Measurements from ENCODE around the gene NYNRIN.

NYNRIN gene

DNA sequence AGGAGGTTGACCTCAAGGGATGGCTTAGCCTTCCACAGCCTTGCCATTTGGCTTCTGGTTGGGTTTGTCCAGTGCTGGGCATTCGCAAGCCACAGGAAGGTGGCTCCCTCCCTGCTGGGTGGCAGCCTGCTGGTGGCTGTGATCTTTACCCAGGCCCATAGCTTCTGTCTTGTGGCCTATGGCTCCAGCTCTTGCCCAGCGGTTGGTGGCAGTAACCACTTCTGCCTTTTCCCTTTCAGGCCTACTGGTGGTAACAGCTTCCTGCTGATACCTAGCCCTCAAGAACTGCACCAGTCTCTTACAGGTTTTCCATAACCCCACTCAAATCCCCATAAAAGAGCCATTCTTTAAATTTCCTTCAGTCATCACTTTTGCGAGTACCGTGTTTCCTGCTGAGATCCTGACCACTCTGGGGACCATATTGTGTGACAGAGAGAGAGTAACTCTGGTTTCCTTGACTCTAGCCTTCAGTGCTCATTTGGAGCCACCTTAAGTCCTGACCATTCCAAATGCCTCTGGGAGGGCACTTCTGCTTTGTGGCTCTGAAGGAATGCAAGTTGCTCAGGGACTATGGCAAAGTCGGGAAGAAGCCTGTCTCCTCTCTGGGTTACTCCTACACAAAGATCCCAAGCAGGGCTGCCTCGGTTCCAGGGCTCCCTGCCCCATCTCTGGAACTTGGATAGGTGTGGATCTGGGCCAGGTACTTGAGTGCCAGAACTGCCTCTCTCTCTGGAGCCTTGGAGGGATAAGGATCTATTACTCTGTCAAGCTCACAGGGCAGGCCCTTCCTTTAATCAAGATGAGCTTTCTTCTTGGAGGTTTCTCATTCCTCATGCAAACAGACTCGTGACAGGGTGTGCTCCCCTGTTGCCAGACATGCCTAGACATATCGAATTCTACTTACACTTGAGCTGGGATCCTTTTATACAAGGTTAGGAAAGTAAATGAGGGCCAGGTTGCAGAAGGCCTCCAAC, 2.9 kb upstream of the NYNRIN start:
- no peak for DNase-seq

DNA sequence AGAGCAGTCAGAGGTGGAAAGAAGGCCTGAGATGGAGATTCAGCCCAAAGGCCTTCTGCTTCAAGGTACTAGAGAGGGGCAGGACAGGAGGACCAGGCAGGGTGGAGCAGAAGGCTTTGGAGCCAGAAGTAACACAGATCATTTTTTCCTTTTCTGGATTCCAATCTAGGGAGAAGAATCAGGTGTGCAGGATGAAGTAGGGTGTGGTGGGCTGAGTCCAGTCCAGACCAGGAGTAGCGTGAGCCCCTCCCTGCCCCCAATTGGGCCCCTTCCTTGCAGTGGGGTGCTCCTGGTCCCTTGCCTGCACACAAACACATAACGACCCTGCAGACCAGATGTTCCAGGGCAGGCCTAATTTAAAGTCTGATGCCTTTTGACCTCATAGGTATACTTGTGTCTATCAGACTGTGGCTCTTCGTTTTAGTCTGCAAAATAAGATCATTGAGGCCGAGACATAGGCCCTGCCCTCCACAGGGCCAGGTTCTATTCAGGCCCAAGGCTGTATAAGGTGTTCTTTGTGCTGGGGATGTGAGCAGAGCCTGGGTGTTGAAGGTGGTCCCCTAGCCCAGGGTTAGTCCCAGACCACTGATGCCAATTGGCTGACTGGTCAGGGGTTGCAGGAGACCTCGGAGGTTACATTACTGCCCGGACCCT, 1.0 kb upstream of the NYNRIN start:
- no peak for DNase-seq

DNA sequence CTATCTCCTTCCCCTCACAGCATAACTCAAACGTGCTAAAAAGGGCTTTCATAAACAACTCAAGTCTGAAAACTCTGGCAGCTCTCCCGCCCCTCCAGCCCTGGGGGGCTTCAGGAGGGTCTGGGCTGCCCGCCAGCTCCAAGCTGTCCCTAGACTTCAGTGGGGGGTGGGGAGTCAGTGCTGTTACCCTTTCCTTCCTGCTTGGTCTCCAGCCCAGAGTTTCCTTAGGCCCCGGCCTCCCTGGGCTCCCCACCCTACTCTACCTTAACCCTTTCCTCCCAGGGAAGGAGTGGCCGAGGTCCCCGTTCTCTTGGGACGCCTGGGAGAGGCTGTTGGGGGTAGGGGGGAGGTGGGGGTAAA, 530 bp upstream of the NYNRIN start:
- DNase-seq = no peak

DNA sequence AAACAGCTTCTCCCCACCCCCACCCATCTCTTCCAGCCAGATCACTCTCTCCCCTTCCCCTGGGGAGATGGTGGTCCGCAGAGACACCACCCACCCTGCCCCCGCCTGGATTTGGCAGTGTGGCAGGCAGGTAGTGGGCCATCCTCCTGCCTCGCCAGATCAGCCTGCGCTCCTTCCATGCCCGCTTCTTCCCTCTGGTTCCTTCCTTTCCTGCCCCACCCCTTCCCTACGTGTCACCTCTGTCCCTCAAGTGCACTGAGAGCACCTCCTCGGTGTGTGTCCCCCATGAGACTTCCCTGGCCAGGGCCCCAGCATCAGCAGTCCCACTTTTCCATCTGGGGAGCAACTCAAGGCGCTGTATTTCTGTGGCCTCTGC, 632 bp downstream of the NYNRIN start:
- DNase-seq = no peak

GRCh38 chr14:24399999-24400718, 1.4 kb downstream of the NYNRIN start:
- no peak for DNase-seq

DNA sequence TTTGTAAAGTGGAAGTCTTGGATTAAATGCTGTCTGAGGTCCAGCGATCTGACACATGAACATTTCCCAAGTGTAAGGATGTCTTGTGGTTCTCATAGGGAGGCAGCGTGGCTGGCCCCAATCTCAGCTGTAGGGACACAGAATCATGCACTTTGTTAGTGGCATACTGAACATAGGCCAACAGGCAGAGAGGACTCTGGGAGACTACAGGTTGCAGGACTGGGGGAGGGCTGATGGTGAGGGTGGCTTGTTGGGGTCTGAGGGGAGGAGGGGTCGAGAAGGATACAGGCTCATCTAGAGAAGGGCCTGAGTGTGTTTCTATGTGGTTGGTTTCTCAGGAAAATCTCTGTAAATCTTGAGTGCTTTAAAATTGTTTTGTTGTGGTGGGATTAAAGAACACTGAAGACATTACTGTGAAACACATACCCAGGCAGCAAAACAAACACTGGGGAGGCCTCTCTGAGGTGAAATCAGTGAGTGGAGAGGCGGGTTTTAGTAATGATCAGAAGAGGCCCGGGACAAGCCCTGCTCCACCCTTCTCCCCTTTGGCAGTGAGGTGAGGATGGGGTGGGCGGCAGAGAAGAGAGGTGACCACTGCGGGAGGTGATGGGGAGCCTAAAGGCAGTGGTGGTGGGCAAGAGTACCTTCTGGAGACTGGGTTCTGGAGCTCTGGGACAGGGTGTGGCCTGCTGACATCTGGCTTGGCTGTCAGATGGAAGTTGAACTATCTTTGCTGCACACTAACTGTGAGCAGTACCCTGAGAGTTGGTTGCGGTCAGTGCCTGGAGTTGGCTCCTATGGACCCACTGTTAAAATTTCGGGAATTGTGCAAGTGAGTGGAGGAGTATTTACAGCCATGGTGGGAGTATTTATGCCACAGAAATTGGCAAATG, 3.3 kb downstream of the NYNRIN start:
- DNase-seq = no peak

GRCh38 chr14:24403294-24403998, 4.6 kb downstream of the NYNRIN start:
- DNase-seq = no peak

DNA sequence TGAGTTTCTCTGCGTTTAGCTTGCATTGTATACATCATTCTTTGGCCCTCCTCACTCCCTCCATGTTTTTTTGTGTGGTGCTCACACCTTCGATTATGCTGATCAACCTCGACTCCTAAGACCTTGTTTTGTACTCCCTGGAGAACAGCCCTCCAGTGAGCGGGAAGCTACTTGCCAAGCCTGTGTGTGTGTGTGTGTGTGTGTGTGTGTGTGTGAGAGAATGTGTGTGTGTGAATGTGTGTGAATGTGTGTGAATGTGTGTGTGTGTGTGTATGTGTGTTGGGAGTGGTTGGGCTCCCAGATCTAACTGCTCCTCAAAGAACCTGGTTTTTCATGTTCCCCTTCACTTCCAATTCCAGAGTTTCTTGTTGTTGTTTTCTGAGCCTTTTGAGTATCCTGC, 6.0 kb downstream of the NYNRIN start:
- no peak for DNase-seq

DNA sequence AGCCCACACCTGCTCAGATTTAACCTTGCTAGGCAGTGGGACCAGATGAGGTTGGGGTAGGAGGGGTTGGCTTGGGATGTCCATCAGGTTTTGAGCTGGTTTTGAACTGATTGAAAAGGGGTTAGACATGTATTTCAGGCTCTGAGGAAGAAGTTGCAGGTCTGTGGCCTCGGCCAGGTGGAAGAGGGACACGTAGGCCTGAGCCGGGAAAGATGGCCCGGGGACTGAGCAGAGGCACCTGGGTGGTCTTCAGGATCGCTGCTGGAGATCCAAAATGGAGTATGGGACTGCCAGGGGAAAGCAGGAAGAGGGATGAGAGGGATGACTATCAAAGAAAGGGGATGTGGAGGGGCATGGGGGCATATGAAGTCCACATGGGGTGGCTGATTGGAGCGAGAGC, 7.6 kb downstream of the NYNRIN start:
- no peak for DNase-seq

DNA sequence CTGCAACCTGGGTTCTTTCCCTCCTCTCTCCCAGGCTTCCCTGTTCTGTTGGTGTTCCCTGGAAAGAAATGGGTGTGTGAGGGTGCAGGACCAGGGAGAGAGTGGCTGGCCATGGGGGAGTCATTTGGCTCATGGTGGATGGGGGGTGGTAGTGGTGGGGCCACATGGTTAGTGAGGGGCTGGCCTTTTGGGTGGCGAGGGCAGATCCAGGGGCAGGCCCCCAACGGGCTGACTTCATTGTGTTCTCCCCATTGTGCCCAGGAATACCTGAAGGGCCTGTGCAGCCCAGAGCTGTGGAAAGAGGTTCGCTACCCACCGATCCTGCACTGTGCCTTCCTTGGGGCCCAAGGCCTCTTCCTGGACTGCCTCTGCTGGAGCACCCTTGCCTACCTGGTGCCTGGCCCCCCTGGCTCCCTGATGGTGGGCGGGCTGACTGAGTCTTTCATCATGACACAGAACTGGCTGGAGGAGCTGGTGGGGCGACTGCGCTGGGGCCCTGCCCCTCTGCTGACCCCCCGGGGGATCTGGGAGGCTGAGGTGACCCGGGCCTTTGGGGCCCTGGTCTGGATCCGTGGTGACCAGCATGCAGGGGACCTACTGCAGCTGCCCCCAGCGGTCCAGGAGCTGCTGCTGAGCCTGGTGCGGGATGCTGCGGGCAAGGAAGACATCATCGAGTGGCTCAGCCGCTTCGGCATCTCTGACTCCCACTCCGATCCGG, 9.0 kb downstream of the NYNRIN start:
- DNase-seq = no peak

- no peak for DNase-seq
Observed at GRCh38 chr14:24408764-24409163, 10.0 kb downstream of the NYNRIN start.

GRCh38 chr14:24409192-24409591, 10.4 kb downstream of the NYNRIN start:
- no peak for DNase-seq

GRCh38 chr14:24409956-24410355, 11.2 kb downstream of the NYNRIN start:
- DNase-seq = no peak

DNA sequence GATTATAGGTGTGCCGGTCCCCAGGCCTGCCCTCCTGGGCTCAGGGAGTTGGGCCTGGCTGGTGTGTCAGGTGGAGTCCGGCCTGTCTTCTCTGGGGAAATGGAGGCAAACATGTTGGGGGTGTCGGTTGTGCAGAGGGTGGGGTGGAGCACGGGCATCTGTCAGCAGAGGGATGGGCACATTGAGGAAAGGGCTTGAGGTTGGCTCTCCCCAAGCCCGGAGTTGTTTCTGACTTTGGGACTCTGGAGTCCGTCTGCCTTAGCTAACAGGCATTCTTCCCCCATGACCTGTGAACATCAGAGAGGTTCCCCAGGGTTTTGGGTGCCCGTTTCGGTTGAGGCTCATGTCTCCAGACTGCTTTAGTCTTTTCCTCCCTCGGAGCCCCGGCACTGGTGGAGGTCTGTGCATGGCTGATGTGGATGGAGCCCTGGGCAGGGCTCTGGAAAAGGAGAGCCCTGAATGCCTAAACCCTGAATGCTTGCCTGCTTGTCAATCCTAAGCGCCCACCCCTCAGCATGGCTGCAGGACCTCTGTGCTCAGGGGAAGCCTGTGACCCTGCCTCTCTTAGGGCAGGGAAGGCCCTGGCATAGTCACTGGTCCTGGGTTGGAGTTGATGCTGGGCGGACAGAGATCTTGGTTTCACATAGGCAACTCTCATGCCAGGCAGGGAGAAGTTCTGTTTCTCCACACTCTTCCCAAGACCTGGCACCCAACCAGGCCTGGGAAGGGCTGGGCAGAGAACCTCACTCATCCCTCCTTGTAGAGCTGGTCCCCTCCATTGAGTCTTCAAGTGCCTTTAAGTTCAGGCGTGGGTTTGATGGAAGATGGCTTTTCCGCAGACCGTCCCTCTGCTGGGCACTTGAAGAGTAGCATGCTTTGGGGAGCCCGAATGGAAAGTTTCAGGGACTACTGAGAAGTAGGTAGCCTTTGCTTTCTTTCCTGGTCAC, 12.9 kb downstream of the NYNRIN start:
- DNase-seq = no peak

DNA sequence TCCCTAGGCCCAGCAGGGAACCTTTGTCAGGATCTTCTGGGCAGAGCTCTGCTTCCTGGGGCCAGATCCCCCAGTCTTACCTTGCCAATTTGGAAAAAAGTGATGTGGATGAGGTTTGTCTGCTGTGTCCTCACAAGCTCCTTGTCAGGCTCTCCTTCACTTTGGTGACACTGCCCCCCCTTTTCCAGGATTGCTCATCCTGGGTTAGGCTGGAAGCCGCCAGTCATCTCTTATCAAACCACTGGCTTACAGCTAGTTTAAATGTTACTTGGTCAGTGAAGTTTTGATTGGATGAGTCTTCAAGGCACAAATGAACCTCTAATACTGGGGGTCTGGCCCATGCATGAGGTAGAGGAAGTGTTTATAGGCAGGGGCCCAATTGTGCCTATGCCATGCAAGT, 15.3 kb downstream of the NYNRIN start:
- no peak for DNase-seq

- DNase-seq = no peak
Observed at GRCh38 chr14:24414732-24415420, 16.1 kb downstream of the NYNRIN start.

GRCh38 chr14:24415421-24416253, 16.8 kb downstream of the NYNRIN start:
- DNase-seq = no peak

- no peak for DNase-seq
Observed at GRCh38 chr14:24416254-24416931, 17.6 kb downstream of the NYNRIN start.
